Activated effector memory CD4-positive, alpha-beta T cell treated with Interleukin-2 at 50 U/mL for 16 hours (primary cell): ENCODE data around the gene SLC7A14.
"Not testable (repeated sequence)": the region's sequence is repeated elsewhere in the genome, so short reads cannot be mapped to it uniquely, and the experiment has no call there.

ENCODE experiments used
- DNase-seq: peaks from one replicate; pipeline ENCODE4 v3.0.0-alpha.2; 2020

SLC7A14 gene

DNA sequence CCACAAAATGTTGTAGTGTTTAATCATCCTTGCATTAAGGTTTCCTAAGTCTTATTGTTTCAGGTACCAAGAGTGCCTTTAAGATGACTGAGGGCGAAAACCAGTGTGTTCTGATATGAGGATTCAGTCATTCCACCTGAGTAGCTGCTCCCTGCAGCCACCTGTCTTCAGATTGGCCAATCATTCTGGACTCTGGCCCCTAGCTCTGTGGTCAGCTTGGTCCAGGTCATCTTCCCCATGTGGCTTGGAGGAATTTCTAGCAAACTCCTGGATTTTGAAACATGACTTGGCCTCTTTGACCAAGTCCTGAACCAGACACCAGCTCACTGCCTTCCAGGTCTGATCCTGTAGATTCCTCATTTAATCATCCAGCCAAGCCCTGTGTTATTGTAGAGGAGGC lies 7.8 kb upstream of the SLC7A14 start:
- DNase-seq = no peak

DNA sequence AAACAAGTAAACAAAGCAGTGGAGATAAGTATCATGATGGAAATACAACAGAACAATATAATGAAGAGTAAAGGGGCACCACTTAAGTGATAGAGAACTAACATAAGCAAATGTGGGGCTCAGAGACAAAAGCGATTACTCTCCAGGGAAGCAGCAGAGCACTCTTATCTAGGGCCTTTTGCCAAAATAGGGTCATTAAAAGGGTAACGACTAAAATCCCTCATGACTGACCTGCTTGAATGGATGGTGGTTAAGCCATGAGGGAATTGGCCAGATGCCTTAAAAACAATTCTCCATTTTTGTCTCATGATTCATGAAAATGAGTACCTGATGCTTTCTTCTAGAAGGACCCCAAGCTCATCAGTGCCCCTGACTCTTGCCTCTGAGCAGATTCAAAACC lies 3.2 kb upstream of the SLC7A14 start:
- DNase-seq = no peak

DNA sequence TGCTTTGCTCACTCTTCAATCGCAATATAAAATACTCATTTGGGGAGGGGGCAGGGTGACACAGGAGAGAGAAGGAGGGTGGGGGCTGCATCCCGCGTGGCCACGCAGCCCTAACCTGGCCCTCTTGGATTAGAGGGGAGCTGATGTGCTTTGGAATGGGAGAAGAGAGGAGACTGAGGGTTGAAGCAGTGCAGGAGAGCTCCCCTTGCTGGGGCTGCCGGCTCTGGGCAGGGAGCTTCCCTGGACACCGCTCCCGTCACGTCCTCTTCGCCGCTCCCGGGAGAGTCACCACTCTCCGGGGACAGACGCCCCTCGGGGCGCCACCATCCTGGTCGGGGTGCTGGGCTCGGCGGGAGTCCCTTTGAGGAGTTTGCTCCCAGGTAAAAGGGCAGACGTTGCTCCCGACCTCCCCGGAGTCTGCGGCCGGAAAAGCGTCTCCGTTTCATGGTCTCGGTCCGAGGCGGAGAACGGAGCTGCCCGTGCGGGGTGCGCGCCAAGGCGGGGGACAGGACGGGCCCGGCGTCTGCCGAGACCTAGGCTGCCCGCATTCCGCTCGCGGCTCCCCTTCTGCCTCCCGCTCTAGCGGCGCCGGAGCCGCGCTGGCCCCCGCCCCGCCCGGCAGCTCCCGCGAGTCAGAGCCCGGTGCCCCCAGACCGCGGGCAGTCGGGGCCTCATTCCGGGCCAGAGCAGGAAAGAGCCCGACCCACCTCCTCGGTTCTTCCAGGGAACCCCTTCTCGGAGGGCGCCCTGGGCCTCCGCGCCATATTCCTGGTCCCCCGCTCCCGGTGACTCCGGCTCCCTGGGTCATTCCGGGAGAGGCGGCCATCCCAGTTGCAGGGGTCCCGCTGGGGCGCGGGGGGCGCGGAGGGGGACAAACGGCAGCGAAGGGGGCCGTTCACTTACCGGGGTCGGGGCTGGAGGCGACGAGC lies 603 bp downstream of the SLC7A14 start:
- no peak for DNase-seq

DNA sequence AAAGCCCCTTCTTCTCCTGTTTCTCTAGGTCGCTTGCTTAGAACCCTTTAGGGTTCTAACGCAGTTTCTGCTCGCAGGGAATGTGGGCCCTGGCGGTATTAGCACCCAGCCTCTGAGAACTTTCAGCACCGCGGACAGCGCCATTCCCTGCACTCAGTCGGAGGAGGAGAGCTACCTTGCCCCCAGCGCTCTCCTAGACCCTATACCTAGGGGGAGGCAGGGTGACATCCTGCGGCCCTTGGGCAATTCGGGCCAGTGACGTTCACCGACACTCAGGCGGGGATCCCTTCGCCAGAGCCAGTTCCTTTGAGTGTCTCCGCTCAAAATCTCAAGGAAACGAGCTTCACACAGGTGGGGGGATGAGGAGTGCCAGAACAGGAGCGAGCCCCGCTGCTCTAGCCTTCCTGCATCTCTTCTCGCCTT lies 1.3 kb downstream of the SLC7A14 start:
- DNase-seq = no peak

DNA sequence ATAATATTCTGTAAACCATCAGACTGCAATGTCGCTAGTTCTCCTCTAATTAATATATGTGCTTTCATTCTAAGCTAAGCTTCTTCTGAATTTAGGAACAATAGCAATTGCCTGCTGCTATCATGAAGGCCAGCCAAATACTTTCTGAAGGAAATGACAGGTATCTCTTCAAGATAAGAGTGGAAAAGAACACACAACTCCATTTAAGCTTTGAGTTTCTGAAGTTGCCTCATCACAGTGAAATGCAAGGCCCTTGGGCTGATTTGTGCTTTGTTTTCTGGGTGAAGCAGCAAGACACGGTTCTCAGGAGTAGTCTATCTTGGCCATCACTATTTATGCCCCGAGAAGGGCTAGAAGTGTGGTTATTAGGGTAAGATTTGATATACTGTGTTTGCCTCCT lies 6.2 kb downstream of the SLC7A14 start:
- no peak for DNase-seq

DNA sequence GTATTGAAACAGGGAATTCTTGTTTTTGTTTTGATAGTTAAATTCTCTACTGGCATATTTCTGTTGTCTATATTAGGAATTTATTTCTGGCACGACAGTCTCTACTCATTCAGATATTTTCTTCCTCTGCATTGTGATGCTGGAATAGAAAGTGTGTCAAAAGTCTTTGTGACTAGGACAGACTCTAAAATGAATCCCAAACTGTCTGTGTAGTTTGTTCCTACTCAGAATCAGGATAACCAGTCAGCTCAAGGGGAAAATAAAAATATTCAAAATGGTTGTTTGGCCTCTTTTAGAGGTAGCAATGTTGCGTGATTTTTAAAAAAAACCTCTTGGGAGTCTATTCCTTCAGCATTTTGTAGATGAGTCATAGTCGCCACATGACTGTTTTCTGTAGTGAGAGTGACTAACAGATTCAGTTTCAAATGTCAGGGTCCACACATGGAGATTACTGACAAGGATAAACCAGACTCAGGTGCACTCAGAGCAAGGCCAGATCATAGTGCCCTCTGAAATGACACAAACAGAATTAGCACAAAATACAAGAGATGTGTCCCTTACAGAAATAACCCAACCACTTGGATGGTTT lies 13.1 kb downstream of the SLC7A14 start:
- no peak for DNase-seq

DNA sequence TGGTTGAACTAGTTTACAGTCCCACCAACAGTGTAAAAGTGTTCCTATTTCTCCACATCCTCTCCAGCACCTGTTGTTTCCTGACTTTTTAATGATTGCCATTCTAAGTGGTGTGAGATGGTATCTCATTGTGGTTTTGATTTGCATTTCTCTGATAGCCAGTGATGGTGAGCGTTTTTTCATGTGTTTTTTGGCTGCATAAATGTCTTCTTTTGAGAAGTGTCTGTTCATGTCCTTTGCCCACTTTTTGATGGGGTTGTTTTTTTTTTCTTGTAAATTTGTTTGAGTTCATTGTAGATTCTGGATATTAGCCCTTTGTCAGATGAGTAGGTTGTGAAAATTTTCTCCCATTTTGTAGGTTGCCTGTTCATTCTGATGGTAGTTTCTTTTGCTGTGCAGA lies 18.3 kb downstream of the SLC7A14 start:
- DNase-seq = not testable (repeated sequence)

DNA sequence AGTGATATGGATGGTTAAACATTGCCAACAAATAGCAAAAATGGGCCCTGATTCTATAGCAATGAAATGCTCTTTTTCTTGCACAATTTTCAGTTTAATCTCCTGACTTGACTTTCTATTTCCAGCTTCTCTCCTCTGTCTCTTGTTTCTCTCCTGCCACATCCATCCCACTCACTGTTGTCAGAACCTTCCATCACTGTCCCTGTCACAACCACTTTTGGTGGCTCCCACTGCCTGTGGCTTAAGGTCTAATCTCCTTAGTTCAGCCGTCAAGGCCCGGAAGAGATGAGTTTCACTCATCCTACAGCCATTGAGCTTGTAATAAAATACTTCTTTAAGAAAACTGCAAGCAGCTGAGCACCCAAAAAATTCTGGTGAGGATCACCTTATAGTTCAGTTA lies 19.5 kb downstream of the SLC7A14 start:
- no peak for DNase-seq

DNA sequence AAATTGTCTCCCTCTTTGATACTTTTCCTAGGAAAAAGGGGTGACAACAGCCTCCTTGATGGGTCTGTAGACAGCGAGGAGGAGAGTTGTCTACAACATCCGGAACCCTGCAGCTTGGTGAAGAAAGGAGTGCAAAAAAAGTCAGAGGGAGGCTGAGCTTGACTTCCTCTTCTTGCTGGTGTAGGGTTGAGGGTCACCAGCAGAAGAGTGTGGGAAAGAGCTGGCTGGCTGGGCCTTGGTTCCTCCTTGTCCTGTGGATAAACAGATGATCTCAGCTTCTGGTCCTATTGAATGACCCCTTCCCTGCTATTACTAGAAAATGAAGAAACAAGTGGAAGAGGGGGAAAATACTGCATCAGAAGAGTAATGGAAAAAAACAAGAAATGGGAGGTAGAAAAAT lies 20.4 kb downstream of the SLC7A14 start:
- no peak for DNase-seq

DNA sequence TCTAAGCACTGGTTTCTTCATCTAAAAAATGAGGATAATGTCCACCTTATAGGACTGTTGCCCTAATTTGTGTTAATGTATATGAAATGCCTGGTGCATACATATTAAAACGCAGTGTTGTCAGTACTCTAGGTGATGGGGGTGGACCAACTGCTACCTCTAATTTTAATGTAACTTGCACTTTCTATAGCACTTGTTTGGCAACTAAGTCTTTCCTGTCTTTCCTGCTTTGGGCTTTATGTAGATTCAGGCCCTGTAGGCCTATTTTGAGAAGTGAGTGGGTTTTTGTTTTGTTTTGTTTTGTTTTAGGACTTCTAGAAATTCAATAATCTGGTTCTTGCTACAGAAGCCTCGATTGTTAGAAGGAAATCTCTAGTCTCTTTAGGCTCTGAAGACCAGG lies 21.2 kb downstream of the SLC7A14 start:
- no peak for DNase-seq

DNA sequence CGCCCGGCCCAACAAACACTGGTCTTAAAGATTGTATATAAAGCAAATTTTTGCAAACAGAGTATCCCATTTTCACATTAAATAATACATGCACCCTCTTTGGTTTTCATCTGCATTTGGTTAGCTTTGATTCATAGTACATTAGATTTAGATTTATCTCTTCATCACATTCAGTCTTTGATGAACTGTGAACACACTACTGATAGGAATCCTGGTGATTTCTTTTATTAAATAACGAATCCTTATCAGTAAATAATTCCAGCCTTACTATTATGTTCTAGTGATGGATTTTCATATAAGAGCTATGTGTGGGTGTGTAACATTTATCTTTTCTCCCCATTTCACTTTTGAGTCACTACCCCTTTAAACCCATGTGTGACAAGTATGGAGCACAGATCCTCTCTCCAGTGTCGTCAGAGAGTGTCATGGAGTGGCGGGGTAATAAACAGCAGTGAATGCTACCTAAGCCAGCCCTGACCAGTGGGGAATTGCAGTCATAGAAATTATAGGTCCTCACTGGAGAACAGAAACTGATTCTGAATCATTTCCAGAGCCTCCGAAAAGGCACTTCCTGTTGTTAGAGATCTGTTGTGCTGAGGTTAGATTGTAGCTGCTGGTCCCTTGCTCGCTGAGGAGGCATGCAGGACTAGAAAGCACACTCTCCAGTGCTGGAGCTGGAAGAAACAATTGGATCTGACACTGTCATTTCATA lies 22.0 kb downstream of the SLC7A14 start:
- no peak for DNase-seq

DNA sequence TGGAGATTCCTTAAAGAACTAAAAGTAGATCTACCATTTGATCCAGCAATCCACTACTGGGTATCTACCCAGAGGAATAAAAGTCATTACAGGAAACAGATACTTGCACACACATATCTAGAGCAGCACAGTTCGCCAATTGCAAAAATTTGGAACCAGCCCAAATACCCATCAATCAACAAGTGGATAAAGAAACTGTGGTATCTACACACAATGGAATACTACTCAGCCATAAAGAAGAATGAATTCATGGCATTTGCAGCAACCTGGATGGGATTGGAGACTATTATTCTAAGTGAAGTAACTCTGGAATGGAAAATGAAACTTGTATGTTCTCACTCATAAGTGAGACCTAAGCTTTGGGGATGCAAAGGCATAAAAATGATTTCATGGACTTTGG lies 23.8 kb downstream of the SLC7A14 start:
- DNase-seq = no peak

DNA sequence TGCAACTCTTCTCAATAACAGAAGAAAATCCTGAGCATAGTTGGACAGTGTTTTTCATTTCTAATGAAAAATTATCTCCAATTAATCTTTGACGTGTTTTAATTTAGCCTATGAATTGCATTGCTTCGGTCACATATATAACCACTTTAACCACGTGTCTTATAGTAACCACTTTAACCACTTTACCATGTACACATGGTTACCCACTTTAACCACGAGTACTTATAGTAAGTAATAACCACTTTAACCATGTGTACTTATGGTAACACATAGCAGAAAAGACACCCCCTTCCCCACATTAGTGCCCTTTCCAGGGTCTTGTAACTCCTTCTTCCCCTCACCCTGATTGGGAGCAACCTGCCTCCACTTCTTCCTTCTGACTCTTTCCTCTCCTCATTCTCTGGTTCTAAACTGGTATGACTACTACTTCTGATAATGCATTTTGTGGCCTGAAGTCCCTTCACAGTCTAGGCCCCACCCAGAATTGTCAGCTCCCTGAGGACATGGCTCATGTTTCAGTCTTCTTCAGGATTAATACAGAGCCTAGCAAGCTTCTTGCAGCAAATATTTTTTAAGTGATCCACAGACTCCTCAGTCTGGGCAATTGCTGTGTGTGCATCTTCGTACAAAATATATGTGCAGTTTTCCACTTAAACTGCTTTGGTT lies 25.0 kb downstream of the SLC7A14 start:
- no peak for DNase-seq

DNA sequence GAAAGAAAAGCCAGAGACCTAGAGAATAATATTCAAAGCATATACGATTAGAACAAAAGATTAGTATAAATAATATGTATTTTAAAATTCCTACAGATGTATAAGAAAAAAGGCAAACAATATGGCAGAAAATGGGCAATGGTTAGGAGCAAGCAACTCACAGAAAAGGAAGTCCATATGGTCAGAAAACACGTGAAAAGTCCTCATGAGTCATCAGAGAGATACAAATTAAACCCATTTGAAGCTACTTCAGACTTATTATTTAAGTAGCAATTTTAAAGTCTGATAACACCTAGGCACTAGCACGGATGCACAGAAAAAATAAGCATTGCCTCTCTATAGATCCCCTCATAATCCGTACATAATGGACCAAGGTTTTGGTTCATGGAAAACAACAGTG lies 25.6 kb downstream of the SLC7A14 start:
- DNase-seq = no peak

DNA sequence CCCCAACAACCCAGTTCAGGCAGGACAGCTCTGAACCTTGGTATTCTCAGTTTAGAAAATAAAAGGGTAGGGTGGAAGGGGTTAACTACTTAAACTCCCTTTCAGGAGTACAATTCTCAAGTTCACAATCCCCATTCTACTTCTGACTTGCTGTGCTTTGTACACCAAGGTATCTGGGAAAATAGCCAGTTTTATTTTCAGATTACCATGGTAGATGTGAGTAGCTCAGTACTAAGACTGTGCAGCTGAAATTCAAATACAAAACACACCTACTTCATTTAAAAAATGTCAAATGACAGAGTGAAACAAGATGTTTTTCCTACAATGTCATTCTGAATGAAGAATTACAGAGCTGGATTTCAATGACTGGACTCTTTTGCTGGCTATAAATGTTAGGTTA lies 27.4 kb downstream of the SLC7A14 start:
- DNase-seq = no peak

DNA sequence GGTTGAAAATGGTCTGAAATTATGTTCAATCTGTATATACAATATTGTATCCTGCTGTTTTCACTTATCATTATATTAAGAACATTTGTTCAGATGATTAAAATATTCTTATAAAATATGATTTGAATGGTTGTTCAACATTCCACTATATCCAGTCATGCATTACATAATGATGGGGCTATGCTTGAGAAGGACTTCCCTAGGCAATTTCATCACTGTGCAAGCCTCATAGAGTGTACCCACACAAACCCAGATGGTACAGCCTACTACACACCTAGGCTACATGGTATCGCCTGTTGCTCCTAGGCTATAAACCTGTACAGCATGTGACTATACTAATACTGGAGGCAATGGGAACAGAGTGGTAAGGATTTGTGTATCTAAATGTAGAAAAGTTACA lies 30.5 kb downstream of the SLC7A14 start:
- no peak for DNase-seq

DNA sequence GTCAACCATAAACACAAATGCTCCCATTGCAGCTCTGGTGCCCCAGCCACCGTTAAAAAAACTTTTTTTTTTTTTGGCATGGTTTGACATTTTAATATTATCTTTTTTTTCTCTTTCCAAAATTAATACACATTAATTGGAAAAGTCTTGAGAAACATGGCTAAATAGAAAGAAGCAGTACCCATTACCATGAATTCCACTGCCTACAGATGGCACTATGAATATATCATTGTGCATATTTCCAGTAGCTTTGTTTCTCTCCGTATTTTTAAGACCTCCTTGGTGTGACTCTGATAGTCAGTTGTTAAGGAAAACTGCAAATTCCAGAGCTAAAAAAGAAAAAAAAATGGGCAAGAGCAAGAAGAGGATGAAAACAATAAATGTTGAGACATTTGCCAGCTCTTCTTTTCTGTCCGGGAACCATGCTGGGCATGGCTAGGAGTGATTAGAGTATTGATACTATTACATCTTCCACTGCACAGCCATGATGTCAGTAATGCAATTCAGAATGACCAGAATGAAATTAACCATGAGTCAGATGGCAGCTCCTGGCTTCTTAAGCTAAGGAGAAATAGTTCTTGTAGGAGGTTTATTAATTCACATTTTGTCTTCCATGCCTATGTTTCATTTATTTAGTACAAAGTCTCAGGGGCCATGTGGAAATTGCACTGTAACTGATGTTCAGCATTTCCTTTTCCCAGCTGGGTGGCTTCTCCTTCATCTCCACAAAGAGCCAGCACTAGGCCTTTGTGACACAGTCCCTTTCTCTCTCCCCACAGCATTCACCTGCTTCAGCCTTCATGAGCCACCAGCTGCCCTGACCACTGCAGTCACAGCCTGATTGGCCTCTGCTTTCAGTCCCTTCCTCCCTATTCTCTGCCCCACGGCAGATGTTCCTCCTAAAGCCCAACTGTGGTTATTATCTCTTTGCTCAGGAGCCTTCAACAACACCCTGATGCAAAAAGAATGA lies 31.8 kb downstream of the SLC7A14 start:
- no peak for DNase-seq

DNA sequence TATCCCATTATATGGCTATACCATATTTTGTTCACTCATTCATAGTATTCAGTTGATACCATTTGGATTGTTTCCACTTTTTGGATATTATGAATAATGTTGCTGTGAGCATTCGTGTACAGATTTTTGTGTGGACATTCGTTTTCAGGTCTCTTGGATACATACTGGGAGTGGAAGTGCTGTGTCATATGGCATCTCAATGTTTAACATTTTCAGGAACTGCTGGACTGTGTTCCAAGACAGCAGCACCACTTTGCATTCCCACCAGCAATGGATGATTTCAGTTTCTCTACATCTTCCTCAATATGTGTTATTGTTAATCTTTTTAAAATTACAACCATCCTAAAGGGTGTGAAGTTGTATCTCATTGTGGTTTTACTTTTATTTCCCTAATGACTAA lies 34.6 kb downstream of the SLC7A14 start:
- no peak for DNase-seq

DNA sequence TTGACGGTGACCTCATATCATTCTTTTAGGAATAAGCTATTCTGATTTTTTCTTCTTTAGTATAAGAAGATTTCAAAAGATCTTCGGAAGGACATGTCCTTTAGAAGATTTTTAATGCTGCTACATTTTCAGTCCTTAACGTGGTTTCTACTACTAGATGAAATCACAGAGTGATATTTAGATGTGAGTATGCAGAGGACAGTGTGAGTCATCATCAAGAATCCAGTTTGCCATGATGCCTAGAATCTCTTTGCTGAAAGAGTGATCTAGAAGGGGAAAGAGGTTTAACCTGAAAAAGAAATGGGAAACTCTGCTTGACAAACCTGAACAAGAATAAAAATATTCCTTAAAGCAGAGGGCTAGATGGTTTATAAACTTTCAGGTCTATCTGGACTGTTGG lies 43.2 kb downstream of the SLC7A14 start:
- no peak for DNase-seq

DNA sequence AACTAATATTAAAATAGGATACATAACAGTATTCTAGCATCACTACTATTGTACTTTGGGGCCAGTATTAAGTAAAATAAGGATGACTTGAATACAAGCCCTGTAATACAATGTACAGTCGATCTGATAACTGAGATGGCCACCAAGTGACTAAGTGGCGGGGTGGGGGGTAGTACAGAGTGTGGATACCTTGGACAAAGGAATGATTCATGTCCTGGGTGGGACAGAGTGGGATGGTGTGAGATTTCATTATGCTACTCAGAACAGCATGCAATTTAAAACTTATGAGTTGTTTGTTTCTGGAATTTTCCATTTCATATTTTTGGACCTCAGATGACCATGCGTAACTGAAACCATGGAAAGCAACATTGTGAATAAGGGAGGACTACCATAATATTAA lies 46.0 kb downstream of the SLC7A14 start:
- DNase-seq = no peak

DNA sequence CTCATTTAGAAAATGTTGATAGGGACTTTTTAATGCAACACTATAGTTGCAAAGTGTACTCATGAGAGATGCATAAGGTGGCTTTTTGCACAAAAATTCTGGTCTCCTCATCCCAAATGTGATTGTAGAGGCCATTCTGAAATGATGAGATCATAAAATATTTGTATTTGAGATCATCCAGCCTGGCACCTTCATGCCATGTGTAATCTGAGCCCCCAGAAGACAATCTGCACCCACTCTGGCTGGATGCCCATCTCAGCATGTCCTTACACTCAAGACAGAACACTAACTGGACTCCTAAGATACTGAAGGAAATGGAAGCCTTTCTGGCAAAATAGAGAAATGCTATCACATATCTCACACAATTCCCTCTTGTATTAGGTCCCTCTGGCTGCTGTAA lies 49.2 kb downstream of the SLC7A14 start:
- no peak for DNase-seq

DNA sequence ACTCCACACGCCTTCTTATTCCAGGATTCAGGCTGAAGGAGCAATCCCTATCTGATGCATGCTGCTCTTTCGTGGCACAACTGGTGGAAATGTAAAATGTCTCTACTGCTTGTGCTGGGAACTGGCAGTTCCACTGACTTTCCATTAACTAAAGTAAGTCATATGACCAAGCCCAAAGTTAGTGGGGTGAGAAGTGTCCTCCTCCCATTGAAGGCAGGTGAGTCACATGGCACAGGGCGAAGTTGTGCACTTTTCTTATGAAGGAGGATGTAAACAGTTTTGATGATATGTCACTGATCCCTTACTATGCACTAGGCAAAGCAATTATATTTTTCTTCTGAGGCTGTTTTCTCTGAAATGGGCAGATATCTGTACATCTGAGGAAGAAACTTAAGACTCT lies 51.6 kb downstream of the SLC7A14 start:
- no peak for DNase-seq
